GM23338 (cell line): ENCODE data around the gene SLC47A1. TPM values are rescaled to one million over a fixed set of nuclear protein-coding genes. Genes with fewer than 3 reads are reported as not detected.

Experiments used
- ATAC-seq: fragments of 200-7000 bp; cut with Tn5 transposase; 3 replicates; pipeline ENCODE4 v1.9.1; 2020
- DNase-seq: peaks from one replicate; pipeline ENCODE4 v3.0.0-alpha.2; 2015; ENCODE audit warnings: low spot score
- H2AFZ ChIP-seq: fragments of 200-600 bp; sonication (generic); 2 replicates; pipeline ENCODE4 v1.8.0; 2016; ENCODE audit warnings: antibody characterized with exemption, mild to moderate bottlenecking, moderate library complexity
- H3F3A ChIP-seq: fragments of 200-600 bp; sonication (generic); replicated peaks from 2 replicates; pipeline ENCODE4 v1.8.0; 2017; ENCODE audit warnings: antibody characterized with exemption, mixed run types, low read depth
- H3K27ac ChIP-seq: fragments of 200-600 bp; sonication (generic); 2 replicates; pipeline ENCODE4 v1.6.1; 2016; ENCODE audit warnings: low read depth
- H3K27me3 ChIP-seq: fragments of 200-600 bp; sonication (generic); 2 replicates; pipeline ENCODE4 v1.8.0; 2016; ENCODE audit warnings: mild to moderate bottlenecking, mixed run types, moderate library complexity; ENCODE audit not compliant: insufficient read depth
- H3K36me3 ChIP-seq: fragments of 200-600 bp; sonication (generic); 2 replicates; pipeline ENCODE4 v1.8.0; 2016; ENCODE audit warnings: mild to moderate bottlenecking; ENCODE audit not compliant: insufficient read depth
- H3K4me1 ChIP-seq: fragments of 200-600 bp; sonication (generic); 2 replicates; pipeline ENCODE4 v1.8.0; 2016; ENCODE audit warnings: mild to moderate bottlenecking, moderate library complexity; ENCODE audit not compliant: insufficient read depth
- H3K4me2 ChIP-seq: fragments of 200-600 bp; sonication (generic); 2 replicates; pipeline ENCODE4 v1.7.1; 2017; ENCODE audit warnings: mixed run types
- H3K4me3 ChIP-seq: fragments of 200-600 bp; sonication (generic); 2 replicates; pipeline ENCODE4 v1.6.1; 2016; ENCODE audit warnings: mixed run types
- H3K79me2 ChIP-seq: fragments of 200-600 bp; sonication (generic); replicated peaks from 2 replicates; pipeline ENCODE4 v1.8.0; 2017; ENCODE audit warnings: mild to moderate bottlenecking; ENCODE audit not compliant: insufficient read depth
- H3K9me2 ChIP-seq: fragments of 200-600 bp; sonication (generic); 2 replicates; pipeline ENCODE4 v1.8.0; 2017; ENCODE audit not compliant: insufficient read depth
- H4K20me1 ChIP-seq: fragments of 200-600 bp; sonication (generic); replicated peaks from 2 replicates; pipeline ENCODE4 v1.8.0; 2017; ENCODE audit warnings: mild to moderate bottlenecking; ENCODE audit not compliant: insufficient read depth
- H3K27ac Mint-ChIP-seq: 2 replicates; pipeline ENCODE4 v1.8.0; 2020; ENCODE audit warnings: inconsistent platforms, mild to moderate bottlenecking, moderate library complexity, mixed read lengths
- H3K27me3 Mint-ChIP-seq: 3 replicates; pipeline ENCODE4 v1.8.0; 2022; ENCODE audit warnings: low read depth, mild to moderate bottlenecking, moderate library complexity, mixed read lengths, inconsistent platforms; ENCODE audit not compliant: insufficient read depth, poor library complexity
- H3K36me3 Mint-ChIP-seq: 3 replicates; pipeline ENCODE4 v1.8.0; 2021; ENCODE audit warnings: low read depth, mild to moderate bottlenecking, inconsistent platforms, moderate library complexity, mixed read lengths
- H3K4me1 Mint-ChIP-seq: 3 replicates; pipeline ENCODE4 v1.8.0; 2020; ENCODE audit warnings: mild to moderate bottlenecking, inconsistent platforms, mixed read lengths
- H3K4me3 Mint-ChIP-seq: 3 replicates; pipeline ENCODE4 v1.8.0; 2021; ENCODE audit warnings: moderate library complexity, mild to moderate bottlenecking, inconsistent platforms, mixed read lengths
- H3K9me3 Mint-ChIP-seq: 3 replicates; pipeline ENCODE4 v1.8.0; 2020; ENCODE audit warnings: moderate library complexity, mild to moderate bottlenecking, inconsistent platforms, mixed read lengths
- EZH2phosphoT487 ChIP-seq: fragments of 200-600 bp; sonication (generic); IDR thresholded peaks from one replicate; pipeline ENCODE4 v1.8.1; 2018; ENCODE audit warnings: antibody characterized with exemption; ENCODE audit not compliant: unreplicated experiment
- JUNB ChIP-seq: IDR thresholded peaks from one replicate; pipeline ENCODE4 v1.6.1; 2016; ENCODE audit warnings: antibody characterized with exemption; ENCODE audit not compliant: unreplicated experiment
- NANOG ChIP-seq: IDR thresholded peaks from 2 replicates; pipeline ENCODE4 v1.6.1; 2016; ENCODE audit warnings: antibody characterized with exemption, borderline replicate concordance
- POLR2AphosphoS5 ChIP-seq: IDR thresholded peaks from 2 replicates; pipeline ENCODE4 v1.6.1; 2016; ENCODE audit warnings: antibody characterized with exemption, low read depth
- ZNF114 ChIP-seq: fragments of 250-450 bp; sonication (Bioruptor Pico); IDR thresholded peaks from 2 replicates; pipeline ENCODE4 v1.5.0; 2020; ENCODE audit warnings: mild to moderate bottlenecking, moderate library complexity
- ZNF331 ChIP-seq: fragments of 250-450 bp; sonication (Bioruptor Pico); IDR thresholded peaks from 2 replicates; pipeline ENCODE4 v1.5.0; 2020; ENCODE audit warnings: low read depth, mild to moderate bottlenecking, moderate library complexity
- polyA plus RNA-seq: library from polyadenylated mRNA; unstranded; fragments of >200 nt; fragmentation: Nextera tagmentation; extraction: Ambion mirVana; gene quantifications from 2 replicates; pipeline ENCODE4 v1.2.1, GENCODE V29; 2016
- total RNA-seq: library from RNA; depleted of rRNA; stranded (reverse); fragments of >200 nt; shearing (Covaris generic); gene quantifications from 2 replicates; pipeline ENCODE4 v1.2.3, GENCODE V29; 2014
- TF ChIP-seq, protein P1 (sequence below), 2 experiments: fragments of 200-600 bp in 1 of 2; sonication (generic) in 1 of 2; conservative IDR thresholded peaks; 2 replicates each; pipeline versions ENCODE4 v1.5.1 to v1.6.1; 2016 to 2017; ENCODE audit warnings: antibody characterized with exemption in 2 of 2, low read depth in 2 of 2, mild to moderate bottlenecking in 2 of 2, moderate library complexity in 1 of 2
- TF ChIP-seq, protein P2 (sequence below): IDR thresholded peaks from one replicate; pipeline ENCODE4 v1.6.1; 2018; ENCODE audit warnings: antibody characterized with exemption; ENCODE audit not compliant: unreplicated experiment

SLC47A1 gene
- total and polyA plus RNA-seq, 2 experiments from 2014 or later, result 0.53 to 1.9 TPM

DNA sequence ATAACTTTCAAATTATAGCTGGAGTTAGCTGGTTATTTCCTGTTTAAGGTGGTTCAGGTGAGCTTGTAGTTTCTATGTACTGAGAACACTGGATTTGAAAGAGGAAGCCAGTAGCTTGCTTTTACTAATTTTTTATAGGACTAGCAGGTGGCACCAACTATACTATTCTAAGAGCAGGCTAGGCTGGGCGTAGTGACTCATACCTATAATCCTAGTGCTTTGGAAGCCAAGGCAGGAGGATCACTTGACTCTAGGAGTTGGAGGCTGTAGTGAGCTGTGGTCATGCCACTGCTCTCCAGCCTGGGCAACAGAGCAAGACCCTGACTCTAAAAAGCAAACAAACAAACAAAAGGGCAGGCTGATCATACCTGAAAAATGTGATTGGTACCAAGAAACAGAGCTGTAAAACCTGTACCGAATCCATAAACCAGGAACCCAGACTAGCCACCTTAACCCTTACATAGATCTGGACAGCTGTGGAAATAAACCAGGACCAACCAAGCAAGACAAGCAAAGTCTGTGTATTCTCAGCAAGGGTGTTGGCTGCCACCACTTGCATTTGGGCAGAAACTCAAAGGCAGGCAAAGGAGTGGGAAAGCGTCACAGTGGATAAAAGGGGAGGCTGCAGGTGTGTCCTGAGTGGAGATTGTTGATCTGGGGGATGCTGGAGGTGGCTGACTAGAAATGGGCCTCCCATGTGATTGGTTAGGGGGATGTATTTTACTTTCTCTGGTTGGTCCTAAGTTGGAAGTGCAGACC lies 36.3 kb downstream of the SLC47A1 start:
- H3K4me1 ChIP-seq, result no peaks in the 10 kb centered on the region
- H3F3A ChIP-seq, result no peaks in the 10 kb centered on the region
- Mint-ChIP-seq H3K27ac (no peak overlapping the region), H3K36me3 (no peaks in the 10 kb centered on the region), H3K27me3 (peaks cover 2% of the 10 kb centered on the region), H3K4me3 (no peak overlapping the region), H3K4me1 (no peaks in the 10 kb centered on the region), H3K9me3 (no peaks in the 10 kb centered on the region; the same call in 2 of the 3 replicates)
- ATAC-seq (no peak), DNase-seq (no peak)
- H3K79me2 ChIP-seq, result no peaks in the 10 kb centered on the region
- H3K27ac ChIP-seq, result no peak overlapping the region
- no peak overlapping the region for H2AFZ ChIP-seq
- 0 out of 2 replicates have a peak, but pooled peaks cover 3% of the 10 kb centered on the region for H3K9me2 ChIP-seq
- no peaks in the 10 kb centered on the region for H3K36me3 ChIP-seq
- TF ChIP-seq EZH2phosphoT487 (no peak), JUNB (no peak), NANOG (no peak), ZNF331 (CRISPR knock-in tag) (no peak), ZNF114 (no peak), POLR2AphosphoS5 (no peak)
- TF ChIP-seq, protein P1, sequence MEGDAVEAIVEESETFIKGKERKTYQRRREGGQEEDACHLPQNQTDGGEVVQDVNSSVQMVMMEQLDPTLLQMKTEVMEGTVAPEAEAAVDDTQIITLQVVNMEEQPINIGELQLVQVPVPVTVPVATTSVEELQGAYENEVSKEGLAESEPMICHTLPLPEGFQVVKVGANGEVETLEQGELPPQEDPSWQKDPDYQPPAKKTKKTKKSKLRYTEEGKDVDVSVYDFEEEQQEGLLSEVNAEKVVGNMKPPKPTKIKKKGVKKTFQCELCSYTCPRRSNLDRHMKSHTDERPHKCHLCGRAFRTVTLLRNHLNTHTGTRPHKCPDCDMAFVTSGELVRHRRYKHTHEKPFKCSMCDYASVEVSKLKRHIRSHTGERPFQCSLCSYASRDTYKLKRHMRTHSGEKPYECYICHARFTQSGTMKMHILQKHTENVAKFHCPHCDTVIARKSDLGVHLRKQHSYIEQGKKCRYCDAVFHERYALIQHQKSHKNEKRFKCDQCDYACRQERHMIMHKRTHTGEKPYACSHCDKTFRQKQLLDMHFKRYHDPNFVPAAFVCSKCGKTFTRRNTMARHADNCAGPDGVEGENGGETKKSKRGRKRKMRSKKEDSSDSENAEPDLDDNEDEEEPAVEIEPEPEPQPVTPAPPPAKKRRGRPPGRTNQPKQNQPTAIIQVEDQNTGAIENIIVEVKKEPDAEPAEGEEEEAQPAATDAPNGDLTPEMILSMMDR (conservative IDR thresholded peaks at IDR 0.05; ENCODE audit: low read depth in 2 of 2), result no peak
- TF ChIP-seq, protein P2, sequence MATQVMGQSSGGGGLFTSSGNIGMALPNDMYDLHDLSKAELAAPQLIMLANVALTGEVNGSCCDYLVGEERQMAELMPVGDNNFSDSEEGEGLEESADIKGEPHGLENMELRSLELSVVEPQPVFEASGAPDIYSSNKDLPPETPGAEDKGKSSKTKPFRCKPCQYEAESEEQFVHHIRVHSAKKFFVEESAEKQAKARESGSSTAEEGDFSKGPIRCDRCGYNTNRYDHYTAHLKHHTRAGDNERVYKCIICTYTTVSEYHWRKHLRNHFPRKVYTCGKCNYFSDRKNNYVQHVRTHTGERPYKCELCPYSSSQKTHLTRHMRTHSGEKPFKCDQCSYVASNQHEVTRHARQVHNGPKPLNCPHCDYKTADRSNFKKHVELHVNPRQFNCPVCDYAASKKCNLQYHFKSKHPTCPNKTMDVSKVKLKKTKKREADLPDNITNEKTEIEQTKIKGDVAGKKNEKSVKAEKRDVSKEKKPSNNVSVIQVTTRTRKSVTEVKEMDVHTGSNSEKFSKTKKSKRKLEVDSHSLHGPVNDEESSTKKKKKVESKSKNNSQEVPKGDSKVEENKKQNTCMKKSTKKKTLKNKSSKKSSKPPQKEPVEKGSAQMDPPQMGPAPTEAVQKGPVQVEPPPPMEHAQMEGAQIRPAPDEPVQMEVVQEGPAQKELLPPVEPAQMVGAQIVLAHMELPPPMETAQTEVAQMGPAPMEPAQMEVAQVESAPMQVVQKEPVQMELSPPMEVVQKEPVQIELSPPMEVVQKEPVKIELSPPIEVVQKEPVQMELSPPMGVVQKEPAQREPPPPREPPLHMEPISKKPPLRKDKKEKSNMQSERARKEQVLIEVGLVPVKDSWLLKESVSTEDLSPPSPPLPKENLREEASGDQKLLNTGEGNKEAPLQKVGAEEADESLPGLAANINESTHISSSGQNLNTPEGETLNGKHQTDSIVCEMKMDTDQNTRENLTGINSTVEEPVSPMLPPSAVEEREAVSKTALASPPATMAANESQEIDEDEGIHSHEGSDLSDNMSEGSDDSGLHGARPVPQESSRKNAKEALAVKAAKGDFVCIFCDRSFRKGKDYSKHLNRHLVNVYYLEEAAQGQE, result no peak
- no peak overlapping the region for H3K4me3 ChIP-seq
- no peak overlapping the region for H3K4me2 ChIP-seq
- H3K27me3 ChIP-seq, result no peaks in the 10 kb centered on the region
- no peaks in the 10 kb centered on the region for H4K20me1 ChIP-seq

DNA sequence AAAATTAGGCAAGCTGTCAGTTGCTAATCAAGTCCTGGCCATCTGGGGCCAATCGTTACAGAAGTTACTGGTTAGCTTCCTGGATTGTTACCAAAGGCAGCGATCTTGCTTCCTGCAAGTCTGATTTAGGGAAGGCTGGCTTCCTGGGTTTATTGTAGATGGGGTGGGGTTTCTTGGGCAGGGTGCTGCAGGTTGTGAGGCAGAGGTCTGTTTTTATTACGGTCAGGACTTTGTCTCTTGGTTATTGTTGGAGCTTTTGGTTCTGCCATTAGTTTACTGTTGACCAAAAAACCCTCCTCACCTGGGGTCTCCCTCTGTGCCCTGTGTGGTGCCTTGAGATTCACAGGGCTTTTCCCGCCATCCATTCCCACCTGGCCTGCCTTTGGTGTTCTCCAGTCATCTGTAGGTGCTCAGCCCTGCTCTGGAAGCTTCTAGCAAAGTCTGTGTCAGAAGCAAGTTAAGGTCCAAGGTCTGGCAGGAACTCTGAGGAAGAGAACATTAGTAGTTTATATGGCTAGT lies 36.9 kb downstream of the SLC47A1 start:
- Histone ChIP-seq H3K4me1 (peaks cover 4% of the 10 kb centered on the region; the same call in 1 of the 2 replicates), H3K9me2 (0 out of 2 replicates have a peak, but pooled peaks cover 3% of the 10 kb centered on the region), H4K20me1 (no peaks in the 10 kb centered on the region), H3K4me2 (no peak overlapping the region), H3K36me3 (no peaks in the 10 kb centered on the region), H3F3A (no peaks in the 10 kb centered on the region), H3K27me3 (no peaks in the 10 kb centered on the region), H3K79me2 (no peaks in the 10 kb centered on the region), H3K27ac (no peak overlapping the region), H3K4me3 (no peak overlapping the region), H2AFZ (no peak overlapping the region)
- H3K27ac Mint-ChIP-seq, result no peak overlapping the region
- peaks cover under 1% of the 10 kb centered on the region; the same call in 2 of the 3 replicates for H3K4me1 Mint-ChIP-seq
- no peak overlapping the region for H3K4me3 Mint-ChIP-seq
- DNase-seq (no peak), ATAC-seq (no peak)
- peaks cover 3% of the 10 kb centered on the region for H3K27me3 Mint-ChIP-seq
- no peaks in the 10 kb centered on the region; the same call in 2 of the 3 replicates for H3K9me3 Mint-ChIP-seq
- no peaks in the 10 kb centered on the region for H3K36me3 Mint-ChIP-seq
- TF ChIP-seq, protein P1 (conservative IDR thresholded peaks at IDR 0.05; ENCODE audit: low read depth in 2 of 2), result no peak
- TF ChIP-seq JUNB, result no peak
